Right kidney (tissue), 1 donor: Measurements from ENCODE around the gene STXBP4.

ENCODE experiments used
- DNase-seq: peaks from one replicate; pipeline ENCODE4 v3.0.0-alpha.2; 2016

STXBP4 gene

DNA sequence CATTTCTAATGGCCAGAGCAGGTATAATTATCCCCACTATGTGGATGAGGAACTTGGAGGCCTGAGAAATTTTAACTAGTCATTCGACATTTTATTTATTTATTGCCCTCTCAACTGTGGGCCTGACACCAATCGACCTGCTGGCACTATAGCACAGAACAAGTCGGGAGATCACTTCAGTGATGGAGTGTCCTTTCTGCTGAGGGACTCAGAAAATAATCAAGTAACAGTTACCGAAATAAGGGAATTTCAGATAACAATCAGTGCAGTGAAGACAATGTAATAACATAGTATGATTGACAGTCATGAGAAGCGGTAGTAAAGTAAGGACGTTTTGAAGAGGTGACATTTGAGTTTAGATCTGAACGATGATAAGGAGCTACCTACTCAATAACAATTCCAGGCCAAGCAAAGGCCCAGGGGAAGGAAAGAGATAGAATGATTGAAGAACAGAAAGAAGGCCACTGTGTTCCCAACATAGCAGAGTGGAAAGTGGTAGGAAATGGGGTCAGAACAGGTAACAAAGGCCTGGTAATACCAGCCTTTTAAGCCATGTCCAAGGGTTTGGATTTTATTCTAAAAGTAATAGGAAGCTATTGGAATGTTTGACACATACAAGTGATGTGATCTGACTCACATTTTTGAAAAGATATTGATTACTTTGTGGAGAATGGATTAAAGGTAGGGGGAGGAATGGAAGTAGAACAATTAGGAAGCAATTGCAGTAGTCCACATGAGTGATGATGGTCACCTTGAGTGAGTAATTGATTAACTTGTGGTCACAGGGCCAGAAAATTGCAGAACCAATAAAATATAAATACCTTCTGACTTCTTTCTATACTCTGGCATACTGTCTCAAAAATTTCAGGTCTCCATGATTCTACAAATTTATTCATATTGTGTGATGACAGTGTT lies 1.4 kb downstream of the STXBP4 start:
- DNase-seq: no peak

- no peak for DNase-seq
These were observed 2.6 kb downstream of the STXBP4 start for GRCh38 chr17:54971147-54971546.

- DNase-seq: no peak
These were observed 3.3 kb downstream of the STXBP4 start for GRCh38 chr17:54971901-54972300.

- no peak for DNase-seq
These were observed 4.0 kb downstream of the STXBP4 start for GRCh38 chr17:54972406-54973138.

DNA sequence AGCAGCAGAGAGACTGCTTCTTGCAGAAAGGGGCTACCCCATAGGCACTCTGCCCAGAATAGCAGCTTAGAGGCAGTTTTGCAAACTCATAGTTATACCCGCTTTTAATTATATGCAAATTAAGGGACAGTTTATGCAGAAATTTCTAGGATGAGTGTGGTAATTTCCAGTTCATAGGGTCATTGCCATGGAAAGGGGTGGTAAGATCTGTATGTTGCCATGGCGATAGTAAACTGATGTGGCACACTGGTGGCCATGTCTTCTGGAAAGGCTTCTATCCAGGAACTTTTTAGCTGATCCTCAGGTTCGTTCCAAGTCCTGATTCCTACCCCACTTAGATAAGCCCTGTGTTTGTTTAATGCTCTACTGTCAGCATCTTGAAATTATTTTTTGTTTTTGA lies 6.2 kb downstream of the STXBP4 start:
- no peak for DNase-seq

DNA sequence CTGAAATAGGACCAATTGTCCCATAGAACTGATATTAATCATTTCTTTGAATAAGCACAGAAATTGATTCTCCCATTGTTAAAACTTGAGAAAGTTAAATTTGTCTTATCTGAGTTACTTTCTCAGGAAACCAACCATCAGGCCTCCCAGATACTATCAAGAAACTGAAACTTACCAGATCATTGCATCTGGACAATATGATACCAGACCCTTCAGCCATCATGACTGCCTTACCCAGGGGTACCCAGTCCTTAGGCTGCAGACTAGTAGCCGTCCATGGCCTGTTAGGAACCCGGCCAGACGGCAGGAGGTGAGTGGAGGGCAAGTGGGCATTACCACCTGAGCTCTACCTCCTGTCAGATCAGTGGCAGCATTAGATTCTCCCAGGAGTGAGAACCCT lies 7.8 kb downstream of the STXBP4 start:
- DNase-seq: no peak

DNA sequence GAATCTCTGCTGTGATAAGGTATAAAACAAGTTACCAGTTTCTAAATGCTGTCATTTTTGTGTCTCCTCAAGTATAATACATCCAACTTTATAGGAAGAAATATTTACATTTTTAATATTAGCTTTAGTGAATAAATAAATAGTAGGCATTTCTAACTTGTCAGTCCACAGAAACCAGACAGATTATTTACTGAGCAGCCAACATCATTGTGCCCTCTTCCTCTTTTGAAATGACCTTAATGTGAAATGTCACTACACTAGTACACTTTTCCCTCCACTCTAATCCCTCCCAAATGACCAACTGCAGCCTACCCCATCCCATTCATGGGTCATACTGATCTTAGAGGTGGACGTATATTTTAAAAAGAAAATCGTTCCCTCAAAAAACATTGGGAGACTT lies 9.2 kb downstream of the STXBP4 start:
- DNase-seq: no peak

- no peak for DNase-seq
These were observed 11.1 kb downstream of the STXBP4 start for GRCh38 chr17:54979657-54980056.

- DNase-seq: no peak
These were observed 11.8 kb downstream of the STXBP4 start for GRCh38 chr17:54980375-54980774.

DNA sequence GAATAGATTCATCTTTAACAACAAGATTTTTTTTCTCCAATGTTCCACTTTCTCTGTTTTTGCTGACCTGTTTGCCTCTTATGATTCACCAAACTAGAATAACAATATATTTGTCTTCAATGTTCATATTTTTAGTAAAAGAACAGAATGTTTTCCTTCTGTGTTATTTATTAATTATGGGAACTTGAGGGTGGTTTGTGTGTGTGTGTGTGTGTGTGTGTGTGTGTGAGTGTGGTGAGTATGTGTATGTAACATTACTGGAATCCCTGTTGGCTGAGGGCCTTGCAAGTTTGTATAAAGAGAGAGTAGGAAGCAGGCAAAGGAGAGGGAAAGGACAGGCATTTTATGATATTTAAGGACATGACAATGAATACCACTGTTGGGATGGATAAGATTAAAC lies 13.8 kb downstream of the STXBP4 start:
- no peak for DNase-seq

- no peak for DNase-seq
These were observed 14.7 kb downstream of the STXBP4 start for GRCh38 chr17:54983260-54983659.

GRCh38 chr17:54985476-54985875 lies 16.9 kb downstream of the STXBP4 start:
- DNase-seq: no peak

GRCh38 chr17:54990118-54990517 lies 21.6 kb downstream of the STXBP4 start:
- DNase-seq: no peak

GRCh38 chr17:54991567-54991966 lies 23.0 kb downstream of the STXBP4 start:
- DNase-seq: no peak

GRCh38 chr17:54992797-54993639 lies 24.5 kb downstream of the STXBP4 start:
- no peak for DNase-seq

DNA sequence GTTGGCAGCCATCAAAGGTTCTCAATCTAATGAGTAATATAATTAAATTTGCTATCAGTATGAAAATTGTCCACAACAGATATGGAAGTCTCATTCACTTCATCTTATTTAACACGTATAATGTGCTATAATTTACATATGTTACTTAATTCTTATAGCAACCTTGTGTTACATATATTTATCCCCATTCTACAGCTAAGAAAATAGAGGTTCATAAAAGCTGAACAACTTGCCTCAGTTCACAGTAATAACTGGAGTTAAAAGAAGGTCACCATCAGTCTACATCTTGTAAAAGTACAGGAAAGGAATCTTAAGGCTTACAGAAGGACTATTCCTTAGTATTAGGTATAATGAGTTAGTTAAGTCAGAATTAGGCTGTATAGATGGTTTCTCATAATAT lies 27.9 kb downstream of the STXBP4 start:
- no peak for DNase-seq

- no peak for DNase-seq
These were observed 33.9 kb downstream of the STXBP4 start for GRCh38 chr17:55002458-55002857.

- no peak for DNase-seq
These were observed 35.9 kb downstream of the STXBP4 start for GRCh38 chr17:55004484-55004883.

DNA sequence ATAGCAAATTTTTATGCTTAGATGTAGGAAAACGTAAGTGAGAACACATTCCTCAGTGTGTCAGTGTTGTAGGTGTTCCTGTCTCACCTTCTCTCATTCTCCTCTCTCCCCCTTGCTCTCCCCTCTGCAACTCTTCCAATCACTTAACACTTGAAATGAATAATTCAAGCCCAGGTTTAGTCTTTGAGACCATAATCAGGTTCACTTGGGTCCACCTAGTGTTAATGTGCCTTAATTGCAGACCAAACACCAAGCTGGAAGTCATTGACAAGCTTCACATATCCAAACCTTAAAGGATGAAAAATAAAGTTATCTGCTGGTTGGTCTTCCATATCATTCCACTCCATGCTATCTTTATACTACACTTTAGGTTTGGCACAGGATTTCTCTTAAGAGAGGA lies 37.0 kb downstream of the STXBP4 start:
- no peak for DNase-seq

GRCh38 chr17:55023626-55024025 lies 55.1 kb downstream of the STXBP4 start:
- DNase-seq: no peak

DNA sequence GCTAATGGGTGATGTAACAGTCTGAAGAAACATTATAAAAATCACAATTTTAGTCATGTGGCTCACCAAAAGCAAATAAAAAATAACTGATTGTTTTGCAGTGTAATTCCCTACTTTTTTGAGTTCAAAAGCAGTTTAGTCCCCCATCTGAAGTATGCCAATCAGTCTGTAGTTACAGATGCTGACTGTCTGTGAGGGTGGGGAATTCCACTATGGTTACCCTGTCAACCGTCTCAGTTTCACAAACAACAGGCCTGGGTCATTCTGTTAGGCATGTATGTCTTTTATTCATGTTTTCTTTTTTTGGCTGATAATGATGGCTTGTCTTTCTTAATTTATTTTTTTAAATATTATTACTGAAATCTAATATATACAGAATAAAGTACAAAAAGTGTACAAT lies 69.3 kb downstream of the STXBP4 start:
- no peak for DNase-seq

- no peak for DNase-seq
These were observed 69.7 kb downstream of the STXBP4 start for GRCh38 chr17:55038291-55038690.

DNA sequence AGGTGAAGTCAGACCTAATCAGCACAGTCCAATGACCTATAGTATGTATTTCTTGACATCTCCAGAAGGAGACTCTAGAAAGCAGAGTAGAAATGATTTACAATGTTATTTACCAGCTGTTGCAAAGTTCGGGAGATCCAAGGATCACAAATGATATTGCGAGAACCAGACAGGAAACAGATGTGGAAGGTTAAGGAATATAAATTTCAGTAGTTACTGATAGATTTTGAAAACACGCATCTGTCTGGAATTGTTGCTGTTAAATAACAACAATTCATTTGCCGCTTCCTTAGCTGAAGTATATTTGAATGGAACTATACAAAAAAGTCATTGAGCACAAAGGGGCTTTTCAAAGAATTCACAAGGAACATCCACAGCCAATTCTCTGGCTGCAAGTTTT lies 72.0 kb downstream of the STXBP4 start:
- DNase-seq: peak; percentile 7
